NCI-H446 (cell line): ENCODE results near the gene HOXD4.

Source experiments
- DNase-seq, 2 experiments: peaks; one replicate each; lab custom pipeline; 2025; lab: John Stamatoyannopoulos, UW

HOXD4 gene

DNA sequence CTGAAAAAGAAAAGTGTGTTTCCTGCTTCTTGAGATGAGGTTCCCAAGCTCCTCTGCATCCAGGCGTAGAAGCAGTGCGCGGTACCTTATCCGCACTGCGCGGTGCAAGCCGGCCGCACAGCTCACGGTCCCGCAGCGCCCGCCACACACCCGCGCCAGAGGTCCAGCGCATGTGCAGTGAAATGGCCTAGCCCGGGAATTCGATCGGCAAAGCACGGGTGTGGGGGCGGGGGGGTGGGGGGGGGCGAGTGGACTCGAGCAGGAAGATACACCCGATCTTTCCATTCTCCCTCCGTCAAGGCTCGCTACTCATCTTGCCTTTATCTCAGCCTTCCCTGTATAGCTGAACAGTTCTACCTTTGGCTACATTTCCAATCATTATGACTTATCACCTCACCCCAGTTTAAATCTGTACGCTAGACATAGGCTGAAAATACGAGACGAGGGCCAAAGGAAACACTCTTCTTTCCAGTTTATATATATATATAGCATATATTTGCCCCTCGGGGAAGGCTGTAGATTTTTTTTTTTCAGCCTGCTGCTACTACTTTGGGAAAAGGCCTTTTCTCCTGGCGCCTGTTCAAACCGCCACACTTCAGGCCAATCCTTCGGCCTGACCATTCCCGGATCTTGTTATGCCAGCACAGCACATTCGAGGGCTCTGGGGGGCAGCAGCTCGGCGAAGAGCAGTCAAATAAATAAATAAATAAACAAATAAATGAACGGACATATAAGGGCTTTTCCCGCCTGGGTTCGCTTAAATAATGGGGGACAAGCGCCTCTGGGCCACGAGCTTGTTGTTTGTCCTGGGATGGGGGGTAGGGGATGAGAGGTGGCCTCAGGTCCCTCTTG, 11.5 kb upstream of the HOXD4 start:
- DNase-seq: peak in 1 of 2 experiments; percentile 32

DNA sequence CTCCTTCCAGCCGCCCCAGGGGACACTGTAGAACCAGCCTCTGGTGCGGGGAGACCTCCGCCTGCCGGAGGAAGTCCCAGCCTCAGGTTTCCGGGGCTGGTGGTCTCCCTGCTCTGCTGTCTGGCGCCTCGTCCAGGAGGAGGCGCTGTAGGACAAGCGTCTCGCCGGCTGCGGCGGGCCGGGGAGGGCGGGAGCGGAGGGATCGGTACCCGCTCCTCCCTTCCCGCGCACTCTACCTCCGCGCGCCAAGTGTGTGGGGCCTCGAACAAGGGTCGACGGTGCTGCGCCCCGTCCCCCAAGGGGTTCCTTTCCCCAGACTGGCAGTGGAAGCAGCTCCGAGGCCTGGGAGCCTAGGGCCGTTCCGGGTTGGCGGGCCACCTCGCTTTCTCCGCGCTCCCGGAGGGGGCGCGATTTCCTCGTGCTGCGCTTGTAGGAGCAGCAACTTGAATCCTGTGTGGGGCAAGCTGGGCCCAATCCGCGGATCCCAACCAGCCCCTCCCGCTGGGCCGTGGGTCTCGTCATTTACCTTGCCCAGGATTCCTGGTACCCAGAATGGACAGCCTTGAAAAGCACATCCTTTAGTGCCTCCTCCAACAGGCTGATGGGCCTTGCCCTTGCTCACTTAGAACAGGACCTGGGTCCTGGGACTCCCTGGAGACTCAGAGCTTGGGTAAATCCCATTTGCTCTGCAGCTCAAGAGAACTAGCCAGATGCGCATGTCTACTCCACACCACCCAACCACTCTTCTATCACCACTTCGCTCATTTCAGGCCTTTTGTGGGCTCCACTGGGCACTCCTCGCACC, 10.6 kb upstream of the HOXD4 start:
- peak; percentile 72 to 92 for DNase-seq

DNA sequence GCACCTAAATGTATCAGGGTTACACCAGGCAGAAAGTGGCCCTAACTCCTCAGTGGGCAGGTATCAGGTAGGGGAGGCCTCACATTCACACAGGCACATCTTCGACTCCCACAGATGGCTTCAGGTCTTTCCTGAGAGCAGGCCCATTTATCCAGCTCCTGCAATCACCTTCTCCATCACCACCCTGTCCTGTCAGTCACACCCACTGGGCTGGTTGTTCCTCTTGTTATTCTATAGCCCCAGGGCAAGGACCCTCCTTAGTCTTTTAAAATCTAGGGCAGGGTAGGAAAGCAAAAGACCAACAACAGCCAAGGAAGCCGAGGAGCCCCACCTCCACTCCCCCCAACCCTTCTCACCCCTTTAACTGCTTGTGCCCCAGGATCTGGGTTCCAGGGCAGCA, 9.1 kb upstream of the HOXD4 start:
- no peak for DNase-seq

DNA sequence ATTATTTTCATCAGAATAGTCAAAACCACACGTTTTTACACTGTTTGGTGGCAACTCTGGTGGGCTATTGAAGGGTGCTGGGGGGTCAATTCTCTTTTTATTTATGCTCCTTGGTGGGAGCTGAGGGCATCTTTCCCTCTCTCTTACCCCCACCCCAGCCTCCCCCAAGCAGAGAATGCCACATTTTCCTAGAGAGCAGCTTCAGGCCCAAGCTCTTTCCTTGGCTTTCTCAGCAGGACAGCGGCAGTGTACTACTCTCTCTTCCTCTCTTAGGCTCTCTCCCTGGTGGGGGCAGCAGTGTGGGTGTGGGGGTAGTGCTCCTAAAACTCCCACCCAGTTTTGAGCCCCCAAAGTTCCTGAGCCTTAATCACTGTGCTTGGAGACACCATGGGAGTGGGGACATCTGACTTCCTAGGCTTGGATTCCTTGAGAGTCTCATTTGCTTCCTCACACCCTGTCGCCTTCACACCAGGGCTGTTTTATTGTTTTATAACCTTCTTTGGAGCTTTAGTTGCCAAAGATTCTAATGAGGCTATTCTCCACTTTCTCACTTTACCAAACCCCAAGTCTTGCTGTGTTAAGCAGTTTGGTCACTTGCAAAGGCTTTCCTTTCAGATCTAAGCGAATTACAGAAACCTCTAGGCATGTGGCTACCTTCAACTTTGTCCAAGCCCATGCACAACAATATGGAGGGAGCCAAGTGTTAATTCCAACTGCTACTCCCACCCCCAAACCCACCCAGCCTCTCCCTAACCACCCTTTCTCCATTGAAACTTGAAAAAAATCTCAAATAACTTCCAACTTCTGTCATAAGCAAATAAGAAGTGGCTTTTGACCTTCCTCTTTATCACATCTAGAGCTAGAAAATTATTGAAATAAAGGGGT, 6.0 kb upstream of the HOXD4 start:
- DNase-seq: no peak

DNA sequence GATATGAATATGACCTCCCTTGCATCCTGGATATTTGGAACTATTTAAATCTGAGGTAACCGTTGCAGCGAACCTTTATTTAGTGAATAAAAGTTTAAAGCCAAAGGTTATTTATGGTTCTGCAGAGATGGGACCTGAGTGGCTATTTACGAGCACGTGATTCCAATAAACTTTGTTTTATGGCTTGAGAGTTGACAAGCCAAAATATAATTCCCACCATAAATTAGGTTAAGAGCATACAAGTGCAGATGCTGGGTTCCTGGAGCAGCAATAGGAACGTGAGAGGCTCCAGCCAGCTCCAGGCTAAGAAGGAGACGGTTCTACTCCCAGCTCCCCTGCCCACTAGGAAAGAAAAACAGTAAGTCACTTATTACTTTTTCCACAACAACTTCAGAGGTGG, 5.2 kb upstream of the HOXD4 start:
- DNase-seq: no peak

DNA sequence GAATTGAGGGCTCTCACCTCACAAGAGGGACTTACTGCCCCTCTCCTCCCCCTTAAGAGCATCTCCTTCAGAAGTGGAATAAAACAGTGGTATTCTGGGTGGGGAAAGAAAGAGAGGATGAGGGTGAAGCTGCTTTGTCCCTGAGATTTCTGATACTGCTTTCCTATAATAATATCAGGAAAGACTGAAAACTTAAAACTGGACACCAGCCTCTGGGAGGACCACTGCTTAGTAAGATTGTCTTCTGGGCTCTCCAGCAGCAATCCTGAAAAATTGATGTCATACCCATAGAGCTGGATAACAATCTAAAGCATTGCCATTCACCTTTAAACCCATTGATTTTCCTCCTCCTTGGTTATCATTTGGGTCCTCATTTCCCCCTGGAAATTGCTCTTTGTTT, 4.7 kb upstream of the HOXD4 start:
- no peak for DNase-seq

DNA sequence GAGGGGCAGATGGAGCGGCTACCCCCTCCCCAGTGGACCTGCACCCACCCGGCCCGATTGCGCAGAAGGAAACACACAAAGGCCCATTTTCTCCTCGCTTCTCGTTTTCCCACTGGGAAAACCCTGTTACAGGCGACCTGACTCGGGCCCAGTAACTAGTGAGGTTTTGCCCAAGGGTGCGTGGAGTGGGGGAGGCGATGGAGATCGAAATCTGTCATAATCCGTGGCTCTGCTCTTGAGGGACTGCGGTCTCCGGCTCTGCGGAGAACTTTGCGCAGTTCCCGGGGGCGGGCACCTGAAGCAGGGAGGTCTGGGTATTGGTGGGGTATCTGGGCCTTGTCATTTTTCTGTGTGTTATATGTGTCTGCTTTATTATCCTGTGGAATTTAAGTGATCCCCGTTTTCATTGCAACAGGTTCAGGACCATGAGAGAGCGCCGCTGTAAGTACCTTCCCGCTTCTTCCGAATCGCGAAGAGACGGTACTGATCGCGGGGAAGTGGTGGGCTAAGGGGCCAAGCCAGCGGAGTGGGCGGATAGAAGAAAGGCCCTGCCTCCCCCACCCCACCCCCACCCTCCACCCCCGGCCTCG, 4.0 kb upstream of the HOXD4 start:
- no peak for DNase-seq

DNA sequence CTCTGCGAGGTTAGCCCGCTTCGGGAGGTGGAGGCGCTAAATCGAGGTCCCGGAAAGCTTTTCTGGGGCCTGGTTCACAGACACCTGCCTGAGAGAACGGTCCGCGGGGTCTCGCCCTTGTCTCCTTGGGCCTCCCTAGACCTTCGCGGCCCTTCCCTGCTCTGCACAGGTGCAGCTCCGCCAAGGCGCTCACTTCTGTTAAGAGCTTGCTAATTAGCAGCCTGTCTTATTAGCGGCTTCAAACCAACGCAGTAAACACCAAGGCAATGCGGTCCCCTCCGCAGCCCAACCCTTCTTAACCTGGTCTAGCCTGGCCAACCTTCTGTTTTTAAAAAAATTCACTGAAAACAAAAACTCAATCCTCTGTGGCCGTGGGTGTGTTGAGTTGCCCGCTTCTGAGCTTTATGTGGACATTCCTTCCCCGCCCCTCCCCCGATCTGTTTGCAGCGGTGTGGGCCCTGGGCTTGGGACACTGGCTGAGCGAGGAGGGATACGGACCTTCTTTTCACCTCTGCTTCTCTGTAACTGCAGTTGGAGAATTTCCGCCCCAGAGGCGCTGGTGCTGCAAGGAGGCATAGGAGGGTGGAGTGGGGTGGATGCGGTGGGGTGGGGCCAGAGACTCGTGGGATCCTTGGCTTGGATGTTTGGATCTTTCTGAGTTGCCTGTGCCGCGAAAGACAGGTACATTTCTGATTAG, 3.4 kb upstream of the HOXD4 start:
- no peak for DNase-seq

DNA sequence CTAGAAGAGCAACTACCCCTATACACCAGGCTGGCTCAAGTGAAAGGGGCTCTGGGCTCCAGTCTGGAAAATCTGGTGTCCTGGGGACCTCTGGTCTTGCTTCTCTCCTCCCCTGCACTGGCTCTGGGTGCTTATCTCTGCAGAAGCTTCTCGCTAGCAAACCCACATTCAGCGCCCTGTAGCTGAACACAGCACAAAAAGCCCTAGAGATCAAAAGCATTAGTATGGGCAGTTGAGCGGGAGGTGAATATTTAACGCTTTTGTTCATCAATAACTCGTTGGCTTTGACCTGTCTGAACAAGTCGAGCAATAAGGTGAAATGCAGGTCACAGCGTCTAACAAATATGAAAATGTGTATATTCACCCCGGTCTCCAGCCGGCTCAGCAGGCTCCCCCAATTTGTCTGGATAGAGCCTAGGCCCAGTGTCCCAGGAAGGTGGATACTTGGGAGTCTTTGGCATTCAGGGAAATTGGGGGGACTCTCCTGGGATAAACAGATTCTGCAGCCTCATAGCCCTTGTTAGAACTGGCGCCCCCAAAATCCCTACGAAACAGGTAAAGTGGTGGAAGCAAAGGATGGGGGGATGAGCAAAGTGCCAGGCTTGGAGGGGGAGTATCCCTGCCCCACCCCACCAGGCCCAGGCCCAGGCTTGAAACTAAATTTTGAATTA, 2.5 kb upstream of the HOXD4 start:
- DNase-seq: no peak

DNA sequence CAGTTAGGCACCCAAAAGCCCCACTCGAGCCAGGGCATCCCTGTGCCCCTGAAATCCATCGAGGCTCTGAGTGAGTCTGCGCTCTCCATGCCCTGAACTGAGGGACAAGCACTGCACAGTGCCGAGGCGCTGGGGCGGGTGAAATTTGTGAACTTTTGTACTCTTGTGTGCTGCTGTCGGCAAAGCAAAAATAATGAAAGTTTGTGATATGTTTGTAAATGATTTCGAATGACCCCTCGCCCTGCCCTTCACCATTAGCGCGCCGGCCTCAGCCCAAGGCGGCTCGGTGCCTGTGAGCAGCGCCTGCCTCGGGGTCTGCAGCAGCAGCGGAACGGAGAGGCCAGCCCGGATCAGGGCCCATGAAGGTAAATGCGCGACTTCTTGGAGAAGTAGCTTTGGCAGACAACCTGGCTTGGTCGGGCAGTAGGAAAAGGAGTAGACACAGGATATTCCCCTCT, 1.8 kb upstream of the HOXD4 start:
- DNase-seq: no peak

DNA sequence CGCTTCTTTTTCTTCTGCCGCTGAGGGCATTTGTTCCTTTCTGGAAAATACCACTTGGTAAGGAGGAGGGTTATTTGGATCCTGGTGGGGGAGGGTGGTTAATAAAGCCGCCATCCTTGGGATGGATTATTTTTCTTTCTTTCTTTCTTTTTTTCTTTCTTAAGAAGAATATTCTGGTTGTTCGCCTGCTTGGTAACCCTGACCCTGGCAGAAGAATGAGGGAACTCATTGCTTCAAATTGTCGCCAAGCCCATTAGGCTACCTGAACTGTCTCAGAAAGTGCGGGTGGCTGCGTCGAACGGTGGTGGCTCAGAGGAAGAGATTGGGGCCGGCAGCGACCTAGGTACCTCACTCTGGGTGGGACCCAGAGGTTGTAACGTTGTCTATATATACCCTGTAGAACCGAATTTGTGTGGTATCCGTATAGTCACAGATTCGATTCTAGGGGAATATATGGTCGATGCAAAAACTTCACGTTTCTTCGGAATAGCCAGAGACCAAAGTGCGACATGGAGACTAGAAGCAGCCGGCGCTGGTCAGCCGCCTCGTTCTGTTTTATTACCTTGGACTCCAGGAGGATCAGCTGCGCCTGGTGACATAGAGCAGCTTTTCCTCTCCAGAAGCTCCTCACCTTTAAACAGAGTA, 1.3 kb upstream of the HOXD4 start:
- no peak for DNase-seq

DNA sequence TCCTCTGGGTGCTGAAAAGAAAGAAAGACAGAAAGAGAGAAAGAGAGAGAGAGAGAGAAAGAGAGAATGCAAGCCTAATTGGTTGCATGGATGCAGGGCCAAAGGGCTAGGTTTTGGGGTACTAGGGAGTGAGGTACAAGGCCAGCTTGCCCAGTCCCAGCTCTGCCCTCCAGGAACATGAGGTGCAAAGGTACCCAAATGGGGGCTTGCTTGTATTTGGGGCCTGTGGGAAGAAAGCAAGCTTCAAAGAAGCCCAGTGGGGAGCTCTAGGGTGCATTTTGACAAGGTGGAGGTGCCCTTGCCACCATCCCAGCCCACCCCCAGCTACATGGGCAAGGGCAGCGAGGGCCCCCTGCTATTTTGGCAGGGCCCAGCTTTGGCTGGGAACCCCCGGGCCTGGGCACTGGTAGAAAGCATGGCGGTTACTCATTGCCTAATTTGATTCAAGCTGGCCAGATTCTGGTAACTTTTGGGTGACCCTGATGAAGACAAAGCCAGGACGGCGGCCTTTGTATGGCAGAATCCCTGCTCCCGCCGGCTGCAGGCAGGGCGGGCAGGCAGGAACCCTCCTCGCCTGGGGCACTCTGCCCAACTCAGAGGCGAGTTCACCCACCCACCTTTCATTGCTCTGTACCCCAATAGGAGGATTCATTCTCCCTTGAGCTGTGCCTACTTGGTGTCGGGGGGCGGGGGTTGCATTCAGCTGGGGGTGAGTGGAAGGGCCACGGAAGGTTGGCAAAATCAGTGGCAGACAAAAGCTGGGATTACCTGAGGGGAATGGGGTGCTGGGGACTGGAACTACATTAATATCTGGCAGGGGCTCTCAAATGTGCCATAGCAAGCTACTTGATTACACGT, 537 bp upstream of the HOXD4 start:
- DNase-seq: no peak

DNA sequence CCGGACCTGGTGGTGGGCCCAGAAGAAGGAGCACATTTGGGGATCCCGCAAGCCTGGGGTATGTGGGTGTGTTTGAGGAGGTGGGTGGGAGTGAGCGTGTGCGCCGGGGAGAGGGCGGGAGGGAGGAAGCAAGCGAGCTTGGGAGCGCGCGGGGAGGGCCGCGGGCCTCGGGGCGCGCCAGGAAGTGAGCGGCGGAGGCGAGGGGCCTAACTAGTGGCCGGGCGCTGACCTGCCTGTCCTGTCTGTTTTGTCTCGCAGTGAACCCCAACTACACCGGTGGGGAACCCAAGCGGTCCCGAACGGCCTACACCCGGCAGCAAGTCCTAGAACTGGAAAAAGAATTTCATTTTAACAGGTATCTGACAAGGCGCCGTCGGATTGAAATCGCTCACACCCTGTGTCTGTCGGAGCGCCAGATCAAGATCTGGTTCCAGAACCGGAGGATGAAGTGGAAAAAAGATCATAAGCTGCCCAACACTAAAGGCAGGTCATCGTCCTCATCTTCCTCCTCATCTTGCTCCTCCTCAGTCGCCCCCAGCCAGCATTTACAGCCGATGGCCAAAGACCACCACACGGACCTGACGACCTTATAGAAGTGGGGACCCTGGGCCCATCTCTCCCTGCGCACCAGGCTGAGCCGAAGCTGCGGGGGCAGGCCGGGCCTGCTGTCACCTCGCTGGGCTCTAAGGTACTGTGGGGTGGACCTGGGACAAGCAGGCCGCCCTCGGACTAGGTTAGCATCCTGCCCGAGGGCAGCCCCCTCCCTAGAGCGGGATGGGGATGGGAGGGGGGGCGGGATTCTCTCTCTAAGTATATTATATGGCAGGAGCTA, 1.2 kb downstream of the HOXD4 start:
- peak in 1 of 2 experiments; percentile 12 for DNase-seq

DNA sequence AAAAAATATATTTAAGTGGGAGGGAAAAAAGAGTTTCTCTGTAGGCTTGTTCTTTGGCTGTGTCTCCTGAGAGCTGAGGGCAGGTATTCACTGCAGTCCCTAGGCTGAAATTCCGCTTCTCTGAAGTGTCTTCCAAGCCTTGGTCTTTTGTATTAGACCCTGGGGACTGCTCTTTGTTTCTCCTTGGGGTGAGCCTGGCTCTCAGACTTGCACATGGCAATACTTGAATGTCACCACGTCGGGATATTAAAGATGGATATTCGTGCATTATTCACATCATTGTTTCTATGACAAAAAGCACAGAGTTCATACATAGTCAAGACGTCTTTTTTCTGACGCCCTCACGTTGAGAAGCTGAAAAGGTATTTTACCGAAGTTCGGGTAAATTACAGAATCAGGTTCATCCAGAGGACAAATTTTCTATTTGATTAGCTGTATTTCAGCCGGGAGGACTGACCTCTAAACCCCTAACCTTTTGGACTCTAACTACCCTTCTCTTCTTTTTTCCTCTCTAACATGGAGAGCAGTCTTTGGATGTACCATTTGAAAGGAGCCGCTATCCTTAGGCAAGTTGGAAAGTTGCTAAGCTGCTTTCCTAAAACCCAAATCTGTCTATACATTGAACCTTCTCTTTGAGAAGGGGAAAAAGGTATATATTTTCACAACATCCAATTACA, 3.4 kb downstream of the HOXD4 start:
- no peak for DNase-seq

DNA sequence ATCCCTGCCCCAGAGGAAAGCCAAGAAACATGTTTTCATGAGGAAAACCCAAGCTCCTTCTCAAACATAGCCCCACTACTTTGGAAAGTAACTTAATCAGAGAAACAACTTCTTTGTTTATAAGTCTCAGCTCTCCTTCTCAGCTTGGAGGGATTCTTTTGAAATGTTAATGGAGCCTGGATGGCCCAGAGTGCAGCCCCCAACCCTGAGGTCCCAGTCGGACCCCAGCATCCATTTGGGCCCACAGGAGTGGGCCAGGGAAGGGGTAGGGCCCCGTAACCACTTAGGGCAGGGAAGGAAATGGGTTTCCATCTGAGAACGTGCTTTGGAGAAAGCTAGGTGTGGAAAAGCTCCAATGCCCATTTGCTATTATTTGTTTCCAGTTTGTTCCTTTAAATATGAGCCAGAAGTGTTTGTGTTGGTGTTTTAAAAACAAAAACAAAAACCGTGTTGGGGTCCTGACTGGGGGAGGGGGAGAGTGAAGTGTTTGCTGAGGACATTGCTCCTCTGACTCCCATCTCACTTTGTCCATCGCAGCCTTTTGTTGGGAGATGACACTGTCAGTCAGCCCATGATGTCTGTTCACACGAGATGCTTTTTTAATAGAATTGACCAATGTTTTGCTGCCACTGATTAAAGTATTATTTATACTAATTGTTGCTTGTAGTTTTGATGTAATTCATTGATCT, 4.2 kb downstream of the HOXD4 start:
- no peak for DNase-seq

DNA sequence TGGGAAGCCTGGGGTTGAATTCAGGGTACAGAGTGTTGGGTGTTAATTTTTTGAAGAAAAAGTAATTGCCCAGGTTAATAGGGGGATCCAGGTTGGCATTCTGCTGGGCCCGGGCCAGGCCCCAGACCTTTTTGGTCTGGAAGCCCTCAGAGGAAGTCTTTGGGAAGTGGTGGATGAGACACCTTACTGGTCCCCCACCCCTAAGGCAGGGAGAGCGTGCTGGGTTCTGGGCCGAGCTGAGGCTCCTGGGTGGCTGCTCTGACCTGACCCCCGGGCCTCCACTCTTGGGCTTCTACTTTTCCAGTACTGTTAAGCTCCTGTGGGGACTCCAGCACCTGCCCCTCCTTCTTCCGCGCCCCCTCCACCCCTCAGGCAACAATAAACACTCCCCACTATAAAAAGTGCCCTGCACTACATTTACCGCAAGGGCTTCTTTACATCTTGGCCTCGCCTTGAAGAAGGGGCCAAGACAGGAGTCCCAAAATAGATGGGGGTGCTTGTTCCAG, 5.0 kb downstream of the HOXD4 start:
- DNase-seq: peak in 1 of 2 experiments; percentile 19
